ENCODE measurements around the gene PSMC5. TPM values are rescaled to one million over a fixed set of nuclear protein-coding genes. Genes with fewer than 3 reads are reported as not detected.

Gene PSMC5
- total RNA-seq, 1 experiment from 2014 or later, result 145 TPM

GRCh38 chr17:63847525-63848249 is 20.5 kb downstream of the PSMC5 start:
- ATAC-seq (no peak), DNase-seq (ENCODE audit: low read depth, low spot score) (no peak)
- in situ Hi-C loops (cut with HindIII; ENCODE audit: low pct_unique_long_range_greater_than_20kb, low sequenced_read_pairs), result no loop called here
- Histone ChIP-seq H3K27ac (ENCODE audit: low read length) (no peak overlapping the region), H3K4me1 (ENCODE audit: control insufficient read depth, insufficient read depth, low read length) (peaks cover 8% of the 10 kb centered on the region), H3K4me3 (ENCODE audit: low read depth in 2 of 2, low read length in 2 of 2) (no peak overlapping the region), H3K27me3 (ENCODE audit: control insufficient read depth, insufficient read depth, low read length) (no peaks in the 10 kb centered on the region), H3K36me3 (ENCODE audit: control insufficient read depth, insufficient read depth, low read length) (no peaks in the 10 kb centered on the region; the same call in 1 of the 2 replicates), H3K9me3 (ENCODE audit: control insufficient read depth, insufficient read depth, low read depth, low read length) (no peaks in the 10 kb centered on the region)
- TF ChIP-seq TCF7L2 (IDR thresholded peaks at IDR 0.05; ENCODE audit: low read depth, low read length), result no peak
- no peak for TF ChIP-seq POLR2AphosphoS5 (IDR thresholded peaks at IDR 0.05; ENCODE audit: low read depth, low read length)
- no peak for TF ChIP-seq CTCF (IDR thresholded peaks at IDR 0.05)
- no peak for TF ChIP-seq REST (IDR thresholded peaks at IDR 0.05; ENCODE audit: insufficient read depth in 1 of 2, low read depth in 2 of 2, low read length in 1 of 2)
- no peak for TF ChIP-seq SIN3A (IDR thresholded peaks at IDR 0.05; ENCODE audit: borderline replicate concordance, insufficient read depth, low read depth, low read length)
- ChIA-PET CTCF (no interaction called here), POLR2A (no interaction called here)
- intact Hi-C loops (cut with micrococcal nuclease; ENCODE audit: unreplicated experiment), result no loop called here
- BruUV-seq (replicated peaks), result no TSS peak

- TF ChIP-seq REST (IDR thresholded peaks at IDR 0.05; ENCODE audit: insufficient read depth in 1 of 2, low read depth in 2 of 2, low read length in 1 of 2) (no peak), SIN3A (IDR thresholded peaks at IDR 0.05; ENCODE audit: borderline replicate concordance, insufficient read depth, low read depth, low read length) (no peak), TCF7L2 (IDR thresholded peaks at IDR 0.05; ENCODE audit: low read depth, low read length) (peak; percentile 57; the same call in 1 of the 2 replicates), CTCF (IDR thresholded peaks at IDR 0.05) (peak; percentile 88), POLR2AphosphoS5 (IDR thresholded peaks at IDR 0.05; ENCODE audit: low read depth, low read length) (no peak; the same call in 1 of the 2 replicates)
- Histone ChIP-seq H3K27me3 (ENCODE audit: control insufficient read depth, insufficient read depth, low read length) (no peaks in the 10 kb centered on the region), H3K27ac (ENCODE audit: low read length) (peak overlapping the region; percentile 79), H3K4me3 (ENCODE audit: low read depth in 2 of 2, low read length in 2 of 2) (peak overlapping the region; percentile 34 to 48), H3K9me3 (ENCODE audit: control insufficient read depth, insufficient read depth, low read depth, low read length) (no peaks in the 10 kb centered on the region), H3K4me1 (ENCODE audit: control insufficient read depth, insufficient read depth, low read length) (peaks cover 2% of the 10 kb centered on the region; the same call in 1 of the 2 replicates), H3K36me3 (ENCODE audit: control insufficient read depth, insufficient read depth, low read length) (no peaks in the 10 kb centered on the region)
- ATAC-seq (peak; percentile 96), DNase-seq (ENCODE audit: low read depth, low spot score) (peak; percentile 60)
- in situ Hi-C loops (cut with HindIII; ENCODE audit: low pct_unique_long_range_greater_than_20kb, low sequenced_read_pairs) (no loop called here), intact Hi-C loops (cut with micrococcal nuclease; ENCODE audit: unreplicated experiment) (no loop called here)
- no TSS peak for BruUV-seq (replicated peaks)
- ChIA-PET POLR2A (no interaction called here), CTCF (interaction anchor here (0.6 to 0.7 kb wide), 3 partner anchors 75 to 424 kb away, joined by 3 to 4 read pairs (median 3); partner anchors contain the start of gene CCDC47)
These were observed 21.8 kb downstream of the PSMC5 start for GRCh38 chr17:63848834-63849689.

All from Panc1 (cell line).